GM21528 (cell line): ENCODE results near the gene CHERP.
"Not testable (repeated sequence)": the region's sequence is repeated elsewhere in the genome, so short reads cannot be mapped to it uniquely, and the experiment has no call there.

Source experiments
- ATAC-seq: cut with Tn5 transposase; IDR thresholded peaks from one replicate; pipeline ENCODE4 v1.9.1; 2021; ENCODE audit warnings: mild to moderate bottlenecking, moderate library complexity; ENCODE audit not compliant: unreplicated experiment, low FRiP score

CHERP gene

GRCh38 chr19:16522559-16523377, 19.5 kb downstream of the CHERP start:
- no peak for ATAC-seq

GRCh38 chr19:16521715-16522289, 20.4 kb downstream of the CHERP start:
- ATAC-seq, result no peak

- no peak for ATAC-seq
Observed at GRCh38 chr19:16520986-16521624, 21.1 kb downstream of the CHERP start.

DNA sequence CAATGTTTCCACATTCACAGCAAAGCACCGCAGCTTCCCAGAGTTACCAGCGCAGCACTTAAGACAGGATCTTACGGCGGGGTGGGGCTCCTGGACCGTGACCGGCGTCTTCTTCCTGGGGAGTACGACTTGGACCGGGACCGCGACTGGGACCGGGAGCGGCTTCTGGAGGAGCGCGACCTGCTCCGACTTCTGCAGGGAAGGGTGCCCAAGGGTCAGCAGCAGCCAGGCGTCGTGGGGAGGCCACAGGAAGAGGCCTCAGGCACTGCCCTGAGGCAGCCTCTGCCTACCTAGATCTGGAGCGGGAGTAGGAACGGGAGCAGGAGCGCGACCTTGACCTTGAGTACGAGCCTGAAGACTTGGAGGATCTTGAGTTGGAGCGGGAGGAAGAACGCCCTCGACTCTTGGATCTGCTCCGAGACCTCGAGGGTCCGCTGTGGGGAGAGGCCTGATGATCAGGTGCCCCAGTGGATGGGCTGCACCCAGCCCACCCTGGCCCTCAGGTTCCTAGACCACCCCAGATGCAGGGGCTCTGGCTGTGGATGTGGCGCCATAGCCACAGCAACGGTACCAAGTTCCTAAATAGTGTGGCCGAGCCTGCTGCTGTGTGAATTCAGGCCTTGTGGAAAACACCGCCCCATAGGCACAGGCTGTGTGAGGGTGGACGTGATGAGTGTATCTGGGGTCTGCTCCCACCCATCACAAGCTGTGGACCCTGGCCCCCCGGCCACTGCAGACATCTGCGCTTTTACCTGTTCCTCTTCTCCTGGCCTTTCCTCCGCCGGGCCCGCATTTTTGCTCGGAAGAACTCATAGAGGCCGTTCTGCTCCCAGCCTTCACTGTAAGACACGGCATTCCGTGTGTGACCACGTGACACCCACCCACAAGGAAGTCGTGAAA, 21.9 kb downstream of the CHERP start:
- ATAC-seq, result no peak

GRCh38 chr19:16519230-16519687, 23.0 kb downstream of the CHERP start:
- ATAC-seq, result no peak

- ATAC-seq, result no peak
Observed at GRCh38 chr19:16518483-16519229, 23.6 kb downstream of the CHERP start.

GRCh38 chr19:16518061-16518460, 24.2 kb downstream of the CHERP start:
- no peak for ATAC-seq

- no peak for ATAC-seq
Observed at GRCh38 chr19:16516923-16517610, 25.2 kb downstream of the CHERP start.

DNA sequence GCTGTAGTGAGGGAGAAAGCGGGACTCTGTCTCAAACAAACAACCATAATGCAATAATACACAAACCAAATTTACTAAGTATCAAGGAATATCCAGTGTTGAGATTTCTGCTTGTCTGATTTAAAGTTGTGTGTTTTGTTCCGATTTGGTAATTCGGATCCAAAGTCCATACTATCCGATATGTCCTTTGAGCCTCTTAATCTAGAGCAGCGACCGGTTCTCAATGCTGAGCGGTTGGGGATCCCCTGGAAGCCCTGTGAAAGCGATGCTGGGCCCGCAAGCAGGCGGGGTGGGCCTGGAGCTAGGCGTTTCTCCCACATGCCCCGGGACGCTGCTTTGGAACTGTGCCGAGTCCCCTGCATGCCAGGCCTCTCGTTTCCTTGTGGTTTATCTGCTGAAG, 25.9 kb downstream of the CHERP start:
- no peak for ATAC-seq

GRCh38 chr19:16514383-16515019, 27.7 kb downstream of the CHERP start:
- no peak for ATAC-seq

GRCh38 chr19:16512611-16513010, 29.6 kb downstream of the CHERP start:
- ATAC-seq, result not testable (repeated sequence)

DNA sequence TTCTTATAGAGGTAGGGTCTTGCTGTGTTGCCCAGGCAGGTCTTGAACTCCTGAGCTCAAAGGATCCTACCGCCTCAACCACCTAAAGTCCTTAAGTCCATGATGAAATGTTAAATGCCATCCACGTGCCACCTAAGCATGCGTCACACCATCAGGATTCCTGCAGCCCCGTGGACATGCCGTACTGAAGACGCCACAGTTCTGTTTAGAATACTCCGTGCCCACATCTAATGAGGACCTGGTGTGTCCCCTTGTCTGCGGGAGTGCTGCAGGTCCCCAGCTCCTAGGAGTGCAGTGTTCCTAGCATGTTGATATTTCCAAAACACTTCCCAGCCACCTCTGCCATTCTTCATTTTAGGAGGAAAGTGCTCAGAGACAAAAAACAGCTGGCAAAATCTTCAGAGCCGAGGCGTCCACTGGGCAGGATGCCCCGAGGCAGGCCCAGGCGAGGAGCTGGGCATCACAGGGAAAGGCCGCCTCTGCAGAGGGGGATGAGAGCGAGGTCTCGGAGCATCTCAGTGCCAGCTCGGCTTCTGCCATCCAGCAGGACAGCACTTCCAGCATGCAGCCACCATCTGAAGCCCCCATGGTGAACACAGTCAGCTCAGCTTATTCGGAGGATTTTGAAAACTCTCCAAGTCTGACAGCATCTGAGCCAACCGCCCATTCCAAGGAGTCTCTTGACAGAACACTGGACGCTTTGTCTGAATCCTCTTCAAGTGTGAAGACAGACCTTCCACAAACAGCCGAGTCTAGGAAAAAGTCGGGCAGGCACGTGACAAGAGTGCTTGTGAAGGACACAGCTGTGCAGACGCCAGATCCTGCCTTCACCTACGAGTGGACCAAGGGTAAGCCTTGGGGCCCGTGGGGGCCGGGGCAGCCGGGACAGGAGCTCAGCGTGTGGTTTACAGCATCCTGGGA, 32.8 kb downstream of the CHERP start:
- no peak for ATAC-seq

DNA sequence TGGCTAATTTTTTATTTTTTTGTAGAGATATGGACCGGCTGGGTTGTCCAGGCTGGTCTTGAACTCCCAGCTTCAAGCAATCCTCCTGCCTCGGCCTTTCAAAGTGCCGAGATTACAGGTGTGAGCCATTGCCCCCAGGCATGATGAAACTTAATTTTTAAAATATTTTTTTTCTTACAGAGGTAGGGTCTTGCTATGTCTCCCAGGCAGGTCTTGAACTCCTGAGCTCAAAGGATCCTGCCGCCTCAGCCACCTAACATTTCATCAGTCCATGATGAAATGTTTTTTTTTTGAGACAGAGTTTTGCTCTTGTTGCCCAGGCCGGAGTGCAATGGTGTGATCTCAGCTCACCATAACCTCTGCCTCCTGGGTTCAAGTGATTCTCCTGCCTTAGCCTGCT, 33.7 kb downstream of the CHERP start:
- no peak for ATAC-seq

GRCh38 chr19:16506961-16507360, 35.3 kb downstream of the CHERP start:
- no peak for ATAC-seq

DNA sequence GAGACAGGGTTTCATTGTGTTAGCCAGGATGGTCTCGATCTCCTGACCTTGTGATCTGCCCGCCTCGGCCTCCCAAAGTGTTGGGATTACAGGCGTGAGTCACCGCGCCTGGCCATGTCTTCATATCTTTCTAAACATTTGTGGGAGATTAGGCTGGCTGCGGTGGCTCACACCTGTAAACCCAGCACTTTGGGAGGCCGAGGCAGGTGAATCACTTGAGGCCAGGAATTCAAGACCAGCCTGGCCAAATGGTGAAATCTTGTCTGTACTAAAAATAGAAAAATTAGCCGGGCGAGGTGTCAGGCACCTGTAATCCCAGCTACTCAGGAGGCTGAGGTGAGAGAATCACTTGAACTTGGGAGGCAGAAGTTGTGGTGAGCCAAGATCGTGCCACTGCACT, 36.1 kb downstream of the CHERP start:
- ATAC-seq, result not testable (repeated sequence)

DNA sequence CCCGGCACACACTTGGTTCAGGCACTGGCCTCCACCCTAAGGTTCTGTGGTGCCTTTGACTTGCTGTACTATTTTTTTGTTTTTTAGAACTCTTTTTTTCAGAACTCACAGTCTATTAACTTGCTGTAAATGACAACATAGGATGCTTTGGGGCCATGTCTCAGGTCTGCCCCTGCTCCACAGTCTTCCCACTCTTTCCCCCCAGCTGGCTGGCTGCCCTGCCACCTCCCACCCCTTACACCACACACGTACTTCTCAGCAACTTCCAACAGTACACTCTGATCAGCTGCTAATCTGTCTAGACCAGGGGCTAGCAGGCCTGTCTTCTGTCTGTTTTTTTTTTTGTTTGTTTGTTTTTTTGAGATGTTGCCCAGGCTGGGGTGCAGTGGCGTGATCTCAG, 38.0 kb downstream of the CHERP start:
- no peak for ATAC-seq

DNA sequence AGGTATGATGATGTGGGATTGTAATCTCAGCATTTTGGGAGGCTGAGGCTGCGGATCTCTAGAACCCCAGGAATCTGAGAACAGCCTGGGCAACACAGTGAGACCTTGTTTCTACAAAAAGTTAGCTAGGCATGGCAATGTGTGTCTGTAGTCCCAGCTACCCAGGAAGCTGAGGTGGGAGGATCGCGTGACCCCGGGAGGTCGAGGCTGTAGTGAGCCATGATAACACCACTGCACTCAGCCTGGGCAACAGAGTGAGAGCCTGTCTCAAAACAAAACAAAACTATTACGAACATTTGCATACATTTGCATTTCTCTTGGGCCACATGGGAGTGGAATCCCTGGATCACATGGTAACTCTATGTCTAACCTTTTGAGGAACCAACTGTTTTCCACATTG, 44.4 kb downstream of the CHERP start:
- ATAC-seq, result no peak

DNA sequence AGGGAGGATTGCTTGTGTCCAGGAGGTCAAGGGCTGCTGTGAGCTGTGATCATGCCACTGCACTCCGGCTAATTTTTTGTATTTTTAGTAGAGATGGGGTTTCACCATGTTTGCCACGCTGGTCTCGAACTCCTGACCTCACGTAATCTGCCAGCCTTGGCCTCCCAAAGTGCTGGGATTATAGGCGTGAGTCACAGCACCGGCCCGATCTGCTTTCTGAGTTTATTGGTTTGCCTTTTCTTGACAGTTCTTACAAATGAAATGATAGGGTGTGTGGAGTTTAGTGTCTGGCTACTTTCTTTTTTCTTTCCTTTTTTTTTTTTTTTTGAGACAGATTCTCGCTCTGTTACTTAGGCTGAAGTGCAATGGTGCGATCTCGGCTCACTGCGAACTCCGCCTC, 45.2 kb downstream of the CHERP start:
- no peak for ATAC-seq
